SK-N-SH treated with all-trans-retinoic acid at 6 μM for 48 hours (cell line): ENCODE results near the gene RTN4RL1.

ENCODE experiments used
- ATAC-seq: fragments of 200-7000 bp; cut with Tn5 transposase; 3 replicates; pipeline ENCODE4 v1.9.1; 2020; ENCODE audit warnings: mild to moderate bottlenecking, moderate library complexity
- ARNTL ChIP-seq: fragments of 450-650 bp; formaldehyde crosslinking; IDR thresholded peaks from 2 replicates; pipeline ENCODE4 v1.5.0; 2020; ENCODE audit warnings: low read depth, mild to moderate bottlenecking, moderate library complexity, borderline replicate concordance
- BACH2 ChIP-seq: fragments of 250-450 bp; sonication (Bioruptor Pico); IDR thresholded peaks from 2 replicates; pipeline ENCODE4 v1.9.0; 2021; ENCODE audit warnings: mild to moderate bottlenecking, borderline replicate concordance
- CSDC2 ChIP-seq: fragments of 250-450 bp; sonication (Bioruptor Pico); IDR thresholded peaks from 2 replicates; pipeline ENCODE4 v1.5.0; 2020; ENCODE audit warnings: mild to moderate bottlenecking, moderate library complexity
- CSRNP3 ChIP-seq: fragments of 250-450 bp; sonication (Bioruptor Pico); IDR thresholded peaks from 2 replicates; pipeline ENCODE4 v1.5.1; 2021; ENCODE audit warnings: mild to moderate bottlenecking, moderate library complexity
- ESRRG ChIP-seq: fragments of 250-450 bp; sonication (Bioruptor Pico); IDR thresholded peaks from 2 replicates; pipeline ENCODE4 v1.6.1; 2021; ENCODE audit warnings: mild to moderate bottlenecking
- ISL1 ChIP-seq: fragments of 250-450 bp; sonication (Bioruptor Pico); IDR thresholded peaks from 2 replicates; pipeline ENCODE4 v2.1.2; 2022; ENCODE audit warnings: mild to moderate bottlenecking, moderate library complexity
- OSR1 ChIP-seq: fragments of 250-450 bp; sonication (Bioruptor Pico); IDR thresholded peaks from 2 replicates; pipeline ENCODE4 v1.8.0; 2022; ENCODE audit warnings: moderate library complexity, mild to moderate bottlenecking, inconsistent platforms
- PATZ1 ChIP-seq: fragments of 250-450 bp; sonication (Bioruptor Pico); IDR thresholded peaks from 2 replicates; pipeline ENCODE4 v1.8.0; 2020; ENCODE audit warnings: mild to moderate bottlenecking, moderate library complexity, borderline replicate concordance
- POU6F1 ChIP-seq: fragments of 250-450 bp; sonication (Bioruptor Pico); IDR thresholded peaks from 2 replicates; pipeline ENCODE4 v1.8.0; 2021; ENCODE audit warnings: low read depth, mild to moderate bottlenecking, moderate library complexity, borderline replicate concordance
- RARB ChIP-seq: fragments of 250-450 bp; sonication (Bioruptor Pico); IDR thresholded peaks from 2 replicates; pipeline ENCODE4 v1.8.0; 2021; ENCODE audit warnings: mild to moderate bottlenecking, moderate library complexity
- SNAI2 ChIP-seq: fragments of 250-450 bp; sonication (Bioruptor Pico); IDR thresholded peaks from 2 replicates; pipeline ENCODE4 v1.5.0; 2020; ENCODE audit warnings: mild to moderate bottlenecking, moderate library complexity
- TCF4 ChIP-seq: fragments of 250-450 bp; sonication (Bioruptor Pico); IDR thresholded peaks from 2 replicates; pipeline ENCODE4 v1.8.0; 2021; ENCODE audit warnings: mild to moderate bottlenecking, moderate library complexity, borderline replicate concordance
- TOX ChIP-seq: fragments of 250-450 bp; sonication (Bioruptor Pico); IDR thresholded peaks from 2 replicates; pipeline ENCODE4 v1.8.0; 2021; ENCODE audit warnings: mild to moderate bottlenecking, moderate library complexity, borderline replicate concordance
- TSHZ2 ChIP-seq: fragments of 250-450 bp; sonication (Bioruptor Pico); IDR thresholded peaks from 2 replicates; pipeline ENCODE4 v1.5.0; 2020; ENCODE audit warnings: mild to moderate bottlenecking, moderate library complexity
- ZC3H10 ChIP-seq: fragments of 250-450 bp; sonication (Bioruptor Pico); IDR thresholded peaks from 2 replicates; pipeline ENCODE4 v1.5.1; 2021; ENCODE audit warnings: mild to moderate bottlenecking, moderate library complexity
- ZFP3 ChIP-seq: fragments of 250-450 bp; sonication (Bioruptor Pico); IDR thresholded peaks from 2 replicates; pipeline ENCODE4 v1.5.0; 2020; ENCODE audit warnings: mild to moderate bottlenecking, moderate library complexity
- ZNF565 ChIP-seq: fragments of 450-650 bp; formaldehyde crosslinking; conservative IDR thresholded peaks from 2 replicates; pipeline ENCODE4 v1.5.0; 2020; ENCODE audit warnings: low read depth, mild to moderate bottlenecking, moderate library complexity
- ZNF8 ChIP-seq: fragments of 450-650 bp; formaldehyde crosslinking; IDR thresholded peaks from 2 replicates; pipeline ENCODE4 v1.5.0; 2020; ENCODE audit warnings: mild to moderate bottlenecking, moderate library complexity

RTN4RL1 gene

GRCh38 chr17:1958134-1958881 lies 66.8 kb downstream of the RTN4RL1 start:
- TF ChIP-seq OSR1 (no peak), CSDC2 (CRISPR knock-in tag) (no peak), BACH2 (no peak)
- no peak for ATAC-seq

- TF ChIP-seq ZC3H10 (CRISPR knock-in tag) = no peak
- no peak for TF ChIP-seq POU6F1 (CRISPR knock-in tag)
- no peak for TF ChIP-seq CSDC2 (CRISPR knock-in tag)
- no peak for TF ChIP-seq SNAI2 (CRISPR knock-in tag)
- no peak for TF ChIP-seq ZNF565
- no peak for TF ChIP-seq ARNTL (CRISPR knock-in tag)
- TF ChIP-seq CSRNP3 (CRISPR knock-in tag) = no peak
- no peak for TF ChIP-seq ISL1 (CRISPR knock-in tag)
- no peak for TF ChIP-seq ESRRG
- TF ChIP-seq TSHZ2 = no peak
- no peak for TF ChIP-seq OSR1
- TF ChIP-seq ZNF8 (CRISPR knock-in tag) = no peak
- no peak for TF ChIP-seq TCF4 (CRISPR knock-in tag)
- TF ChIP-seq RARB (CRISPR knock-in tag) = no peak
- no peak for TF ChIP-seq PATZ1
- TF ChIP-seq TOX (CRISPR knock-in tag) = no peak
- TF ChIP-seq BACH2 = no peak
- TF ChIP-seq ZFP3 (CRISPR knock-in tag) = no peak
- ATAC-seq = no peak
These were observed 68.1 kb downstream of the RTN4RL1 start for GRCh38 chr17:1957037-1957436.

- no peak for ATAC-seq
- TF ChIP-seq TSHZ2 = no peak
- no peak for TF ChIP-seq PATZ1
These were observed 69.0 kb downstream of the RTN4RL1 start for GRCh38 chr17:1956134-1956533.
